ENCODE results near the gene TEDC1.

The TEDC1 gene

DNA sequence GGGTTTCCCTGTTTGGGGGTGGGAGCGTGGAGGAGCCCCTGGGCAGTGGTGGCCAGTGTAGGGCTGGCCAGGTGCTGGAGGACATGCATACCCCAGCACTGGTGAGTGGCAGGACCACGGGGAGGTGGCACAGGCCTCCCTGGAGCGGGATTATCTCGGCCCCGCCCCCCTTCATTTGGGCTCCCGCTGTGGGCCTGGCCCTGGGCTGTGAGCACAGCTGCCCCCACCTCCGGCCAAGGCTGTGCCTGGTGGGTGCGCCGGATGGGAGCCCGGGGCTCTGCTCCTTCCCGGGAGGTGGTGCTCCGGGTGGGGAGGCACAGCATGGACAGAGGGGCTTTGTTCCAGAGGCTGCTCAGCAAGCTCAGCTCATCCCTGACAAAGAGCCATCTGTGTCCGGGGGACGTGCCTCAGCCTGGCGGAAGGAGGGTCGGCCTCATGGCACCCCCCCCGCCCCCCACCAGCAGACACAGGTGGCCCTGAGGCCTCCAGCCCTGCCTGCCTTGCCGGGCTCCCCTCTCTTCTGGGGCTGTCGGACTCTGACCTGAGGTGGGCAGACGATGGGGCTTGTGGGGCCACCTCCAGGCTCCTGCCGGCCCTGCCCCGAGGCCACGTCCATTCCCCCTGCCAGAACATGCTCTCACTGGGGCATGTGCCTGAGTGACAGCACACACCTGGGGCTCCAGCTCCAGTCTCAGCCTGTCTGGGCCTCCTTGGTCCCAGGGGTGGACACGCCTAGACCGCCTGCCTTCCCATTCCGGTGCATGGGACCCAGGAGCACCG, 8.4 kb downstream of the TEDC1 start:
- DNase-seq (ENCODE audit: low spot score): no peak

DNA sequence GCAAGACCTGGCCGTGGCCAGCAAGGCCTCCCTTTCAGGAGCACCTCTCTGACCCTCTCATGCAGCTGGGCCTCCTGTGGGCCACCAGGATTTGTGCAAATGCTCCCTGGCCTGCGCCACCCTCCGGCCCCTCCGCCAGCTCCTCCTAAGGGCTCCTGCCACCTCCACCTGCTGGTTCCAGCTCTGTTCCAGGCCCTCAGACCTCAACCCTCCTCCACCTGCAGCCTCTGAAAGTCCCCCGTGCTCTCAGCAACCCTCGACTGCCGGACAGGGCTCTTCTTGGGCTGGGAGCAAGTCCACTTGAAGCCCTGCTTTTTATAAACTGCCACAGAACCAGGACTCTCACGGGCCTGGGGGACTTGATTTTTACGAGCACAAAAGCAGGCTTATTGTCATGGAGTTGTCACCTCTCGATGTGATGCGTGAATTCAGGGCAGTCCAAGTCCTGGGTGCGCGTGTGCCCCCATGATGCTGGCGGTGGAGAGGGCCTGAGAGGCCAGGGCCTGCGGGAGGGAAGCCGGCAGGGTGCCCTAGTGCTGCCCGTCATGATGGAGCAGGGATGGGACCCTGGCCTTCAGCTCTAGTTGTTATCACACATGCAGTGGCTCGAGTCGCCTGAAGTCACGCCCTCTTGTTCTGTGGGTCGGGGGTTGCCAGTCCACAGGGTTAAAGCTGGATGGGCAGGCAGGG, 9.1 kb downstream of the TEDC1 start:
- DNase-seq (ENCODE audit: low spot score): no peak

More for the DNA sequence above, 8.4 kb downstream of the TEDC1 start:
- TF ChIP-seq, protein P1, sequence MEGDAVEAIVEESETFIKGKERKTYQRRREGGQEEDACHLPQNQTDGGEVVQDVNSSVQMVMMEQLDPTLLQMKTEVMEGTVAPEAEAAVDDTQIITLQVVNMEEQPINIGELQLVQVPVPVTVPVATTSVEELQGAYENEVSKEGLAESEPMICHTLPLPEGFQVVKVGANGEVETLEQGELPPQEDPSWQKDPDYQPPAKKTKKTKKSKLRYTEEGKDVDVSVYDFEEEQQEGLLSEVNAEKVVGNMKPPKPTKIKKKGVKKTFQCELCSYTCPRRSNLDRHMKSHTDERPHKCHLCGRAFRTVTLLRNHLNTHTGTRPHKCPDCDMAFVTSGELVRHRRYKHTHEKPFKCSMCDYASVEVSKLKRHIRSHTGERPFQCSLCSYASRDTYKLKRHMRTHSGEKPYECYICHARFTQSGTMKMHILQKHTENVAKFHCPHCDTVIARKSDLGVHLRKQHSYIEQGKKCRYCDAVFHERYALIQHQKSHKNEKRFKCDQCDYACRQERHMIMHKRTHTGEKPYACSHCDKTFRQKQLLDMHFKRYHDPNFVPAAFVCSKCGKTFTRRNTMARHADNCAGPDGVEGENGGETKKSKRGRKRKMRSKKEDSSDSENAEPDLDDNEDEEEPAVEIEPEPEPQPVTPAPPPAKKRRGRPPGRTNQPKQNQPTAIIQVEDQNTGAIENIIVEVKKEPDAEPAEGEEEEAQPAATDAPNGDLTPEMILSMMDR (IDR thresholded peaks at IDR 0.05; ENCODE audit: extremely low read depth, missing control alignments): no peak

DNA sequence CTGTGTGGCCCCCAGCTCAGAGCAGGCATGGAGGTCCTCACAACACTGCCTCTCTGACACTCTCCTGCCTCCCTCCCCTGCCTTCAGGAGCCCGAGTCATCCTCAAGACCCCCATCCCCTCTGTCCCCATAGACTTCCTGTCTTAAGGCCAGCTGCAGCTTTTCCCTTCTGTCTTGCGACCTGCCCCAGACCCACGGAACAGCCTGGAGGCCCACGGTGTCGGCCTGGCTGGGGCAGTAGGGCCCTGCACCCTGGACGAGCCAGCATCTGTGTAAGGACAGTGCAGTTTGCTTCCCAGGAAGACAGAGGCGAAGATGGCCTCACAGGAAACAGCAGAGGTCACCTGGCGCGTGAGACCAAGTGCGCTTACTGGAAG, 9.7 kb downstream of the TEDC1 start:
- TF ChIP-seq, protein P1 (IDR thresholded peaks at IDR 0.05; ENCODE audit: extremely low read depth, missing control alignments): no peak
- DNase-seq (ENCODE audit: low spot score): no peak

More for the DNA sequence above, 9.1 kb downstream of the TEDC1 start:
- TF ChIP-seq, protein P1 (IDR thresholded peaks at IDR 0.05; ENCODE audit: extremely low read depth, missing control alignments): no peak

DNA sequence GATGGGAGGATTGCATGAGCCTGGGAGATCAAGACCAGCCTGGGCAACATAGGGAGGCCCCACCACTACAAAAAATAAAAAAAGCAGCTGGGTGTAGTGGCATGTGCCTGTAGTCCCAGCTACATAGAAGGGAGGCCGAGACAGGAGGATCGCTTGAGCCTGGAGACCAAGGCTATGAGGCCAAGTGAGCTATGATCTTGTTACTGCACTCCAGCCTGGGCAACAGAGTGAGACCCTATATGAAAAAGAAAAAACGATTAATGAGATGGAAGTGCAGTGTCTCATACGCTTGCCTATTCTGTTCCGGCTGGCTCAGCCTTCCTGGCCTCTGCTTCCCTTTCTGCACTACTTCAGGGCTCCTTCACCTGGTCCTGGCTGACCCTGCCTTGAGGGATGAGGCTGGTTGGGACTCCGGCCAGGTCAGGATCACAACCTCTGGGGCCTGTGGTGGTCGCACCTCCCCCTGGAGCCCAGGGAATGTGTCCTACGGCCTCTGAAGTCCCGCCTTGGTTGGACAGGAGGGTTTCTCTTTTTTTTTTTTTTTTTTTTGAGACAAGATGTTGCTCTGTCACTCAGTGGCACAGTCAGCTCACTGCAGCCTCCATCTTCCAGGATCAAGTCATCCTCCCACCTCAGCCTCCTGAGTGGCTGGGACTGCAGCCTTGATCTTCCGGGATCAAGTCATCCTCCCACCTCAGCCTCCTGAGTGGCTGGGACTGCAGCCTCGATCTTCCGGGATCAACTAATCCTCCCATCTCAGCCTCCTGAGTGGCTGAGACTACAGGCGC, 10.7 kb downstream of the TEDC1 start:
- TF ChIP-seq, protein P1 (IDR thresholded peaks at IDR 0.05; ENCODE audit: extremely low read depth, missing control alignments): no peak

DNA sequence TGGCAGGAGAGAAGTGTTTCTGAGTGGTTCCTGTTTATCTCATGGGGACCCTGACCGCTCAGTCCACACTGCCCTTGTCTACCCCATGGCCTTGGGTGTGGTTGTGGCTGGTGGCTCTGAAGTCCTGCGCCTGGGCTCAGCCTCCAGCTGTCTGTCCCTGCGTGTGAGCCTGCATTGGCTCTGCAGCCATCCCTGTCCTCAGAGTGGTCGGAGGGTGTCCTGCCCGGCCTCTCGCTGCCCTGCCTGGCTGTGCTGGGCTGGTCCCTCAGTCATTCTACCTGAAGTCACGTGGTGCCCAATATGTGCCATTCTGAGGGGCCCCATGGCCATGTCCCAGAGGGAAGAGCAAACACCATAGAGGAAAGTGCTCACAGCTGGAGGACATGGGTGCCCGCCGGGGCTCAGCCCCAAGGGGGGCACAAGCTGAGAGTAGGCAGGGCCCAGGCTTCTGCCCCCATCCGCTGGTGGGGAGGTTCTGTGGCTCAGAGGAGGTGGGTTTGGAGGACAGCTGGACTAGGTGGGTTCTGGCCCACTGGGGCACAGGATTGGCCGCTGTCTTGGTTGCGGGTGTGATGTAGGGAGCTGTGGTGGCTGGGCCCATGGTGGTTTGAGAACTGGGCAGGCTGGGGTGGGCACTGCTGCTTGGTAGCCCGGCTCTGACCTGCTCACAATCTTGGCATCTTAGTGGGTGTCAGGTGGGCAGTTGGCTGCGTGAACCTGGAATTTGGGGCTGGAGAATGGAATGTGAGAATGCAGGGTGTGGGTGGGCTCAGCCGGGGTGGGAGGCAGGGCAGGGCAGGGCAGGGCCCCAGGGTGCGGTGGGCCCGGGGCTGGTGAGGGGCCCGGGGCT, 11.6 kb downstream of the TEDC1 start:
- TF ChIP-seq, protein P1 (IDR thresholded peaks at IDR 0.05; ENCODE audit: extremely low read depth, missing control alignments): no peak
- DNase-seq (ENCODE audit: low spot score): no peak

More for the DNA sequence above, 10.7 kb downstream of the TEDC1 start:
- DNase-seq (ENCODE audit: low spot score): no peak

DNA sequence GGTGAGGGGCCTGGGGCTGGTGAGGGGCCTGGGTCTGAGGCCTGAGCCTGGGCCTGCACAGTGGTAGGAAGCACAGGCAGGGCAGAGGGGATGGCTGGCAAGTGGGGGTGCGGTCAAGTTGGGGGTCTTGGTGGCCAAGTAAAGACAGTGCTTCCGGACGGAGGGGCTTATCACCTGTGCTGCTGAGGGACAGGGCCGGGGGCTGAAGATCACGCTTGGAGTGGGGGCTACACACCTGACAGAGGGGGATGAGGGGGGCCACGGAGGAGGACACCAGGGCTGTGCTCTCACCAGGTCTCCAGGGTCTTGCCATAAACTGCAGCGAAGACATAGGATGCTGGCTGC, 12.2 kb downstream of the TEDC1 start:
- TF ChIP-seq, protein P1 (IDR thresholded peaks at IDR 0.05; ENCODE audit: extremely low read depth, missing control alignments): no peak
- DNase-seq (ENCODE audit: low spot score): no peak

Data from GM20000 (cell line).